Hematopoietic multipotent progenitor cell treated with erythropoietin and hydrocortisone succinate and interleukin-3 and kit ligand, for 6 days (in vitro differentiated cells): ENCODE results near the gene RNF183.
A peak's percentile ranks its signal among the peaks of the same experiment; 100 is the strongest.
"Not testable (repeated sequence)": the region's sequence is repeated elsewhere in the genome, so short reads cannot be mapped to it uniquely, and the experiment has no call there.

Experiments
- DNase-seq: peaks from one replicate; pipeline ENCODE4 v3.0.0-alpha.2; 2015

Gene RNF183

GRCh38 chr9:113269871-113270270 is 33.3 kb downstream of the RNF183 start:
- peak; percentile 23 for DNase-seq

- no peak for DNase-seq
These were observed 33.8 kb downstream of the RNF183 start for GRCh38 chr9:113269355-113269754.

GRCh38 chr9:113267911-113268566 is 35.1 kb downstream of the RNF183 start:
- DNase-seq, result peak; percentile 83

GRCh38 chr9:113266174-113266573 is 37.0 kb downstream of the RNF183 start:
- no peak for DNase-seq

GRCh38 chr9:113261917-113262671 is 41.1 kb downstream of the RNF183 start:
- no peak for DNase-seq

GRCh38 chr9:113258282-113258681 is 44.9 kb downstream of the RNF183 start:
- DNase-seq, result no peak

GRCh38 chr9:113257863-113258262 is 45.3 kb downstream of the RNF183 start:
- no peak for DNase-seq

GRCh38 chr9:113255438-113255837 is 47.7 kb downstream of the RNF183 start:
- peak; percentile 29 for DNase-seq

- DNase-seq, result no peak
These were observed 48.2 kb downstream of the RNF183 start for GRCh38 chr9:113254991-113255390.

- DNase-seq, result no peak
These were observed 52.4 kb downstream of the RNF183 start for GRCh38 chr9:113250807-113251206.

GRCh38 chr9:113249661-113250060 is 53.5 kb downstream of the RNF183 start:
- DNase-seq, result not testable (repeated sequence)

- no peak for DNase-seq
These were observed 55.5 kb downstream of the RNF183 start for GRCh38 chr9:113247640-113248039.
